ENCODE measurements around the gene CWC15. TPM values are rescaled to one million over a fixed set of nuclear protein-coding genes. Genes with fewer than 3 reads are reported as not detected.

Gene CWC15
- 27.6 and 46.3 TPM in 2 replicates for total RNA-seq

GRCh38 chr11:94973099-94973968 lies at the start of gene CWC15, which contains the start of gene KDM4D:
Gene CWC15 (minus strand): TSS chr11:94973556. CDS start chr11:94972185, 1,371 bp downstream.
Gene KDM4D (plus strand): TSS chr11:94973709. CDS start chr11:94997373, 23,664 bp downstream.

Other genes starting within 250 kb of the CWC15 start
- gene AMOTL1, start 205.2 kb downstream of the CWC15 start, total RNA-seq: 38.6 and 77.3 TPM in 2 replicates
- 0.30 and 0.74 TPM in 2 replicates for gene KDM4D, start 153 bp upstream of the CWC15 start, total RNA-seq
- not detected in 2 replicates for gene KDM4E, start 51.7 kb upstream of the CWC15 start, total RNA-seq
- gene KDM4F, start 75.9 kb upstream of the CWC15 start, total RNA-seq: not detected in 2 replicates
- 16.0 and 22.2 TPM in 2 replicates for gene SRSF8, start 93.4 kb upstream of the CWC15 start, total RNA-seq
- gene ENDOD1, start 116.3 kb upstream of the CWC15 start, total RNA-seq: 79.0 and 98.1 TPM in 2 replicates